Left cardiac atrium (tissue), 4 donors: ENCODE data around the gene C16orf82. TPM values are rescaled to one million over a fixed set of nuclear protein-coding genes. Genes with fewer than 3 reads are reported as not detected.

Experiments
- ATAC-seq, 2 donors: fragments of 200-7000 bp; cut with Tn5 transposase; one replicate each; pipeline ENCODE4 v1.9.1; 2020; ENCODE audit warnings: mild to moderate bottlenecking in 2 of 2, moderate library complexity in 2 of 2
- DNase-seq: peaks from one replicate; pipeline ENCODE4 v3.0.0-alpha.2; 2020
- intact Hi-C, 2 donors: fragments of 100-400 bp; cut with DNase I; formaldehyde crosslinking; loops; one replicate each; pipeline versions ENCODE4 v1.14.1 to v1.15.1; 2022 to 2023
- total RNA-seq, 2 donors: library from RNA; stranded (reverse); fragmentation: NEBNext Ultra II Directional; extraction: Animal tissue kit (Norgen Biotek cat#: 25700); gene quantifications; one replicate each; pipeline ENCODE4 v1.2.1, GENCODE V29; 2021
- donor health status: DM: no; HTN: yes; CAD: no.
- donor health status: DM: no; HTN: yes; CAD: no; lungs with severe emphysema.
- donor health status: DM: yes; HTN: yes; CAD: no.
- donor health status: Dilated cardiomyopathy.

The C16orf82 gene
- total RNA-seq, 2 donors from 2014 or later = not detected

DNA sequence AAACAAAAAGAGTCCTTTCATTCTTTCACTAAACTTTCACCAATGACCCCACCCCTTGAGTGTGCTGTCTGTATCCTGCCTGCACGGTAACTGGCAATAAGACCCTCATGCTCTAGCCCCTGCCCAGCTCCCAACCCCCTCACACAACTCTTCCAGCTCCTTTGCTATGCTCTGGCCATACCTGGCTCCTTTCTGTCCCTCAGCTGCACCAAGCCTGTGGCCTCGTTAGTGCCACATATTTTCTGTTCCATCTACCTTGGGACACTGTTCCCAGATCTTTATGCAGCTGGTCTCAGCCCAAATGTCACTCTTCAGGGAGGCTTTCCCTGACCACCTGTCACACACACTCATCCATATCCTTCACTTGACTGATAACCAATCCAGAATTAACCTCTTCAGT is 47.3 kb downstream of the C16orf82 start:
- ATAC-seq = no peak
- intact Hi-C loops = no loop called here
- DNase-seq = no peak

DNA sequence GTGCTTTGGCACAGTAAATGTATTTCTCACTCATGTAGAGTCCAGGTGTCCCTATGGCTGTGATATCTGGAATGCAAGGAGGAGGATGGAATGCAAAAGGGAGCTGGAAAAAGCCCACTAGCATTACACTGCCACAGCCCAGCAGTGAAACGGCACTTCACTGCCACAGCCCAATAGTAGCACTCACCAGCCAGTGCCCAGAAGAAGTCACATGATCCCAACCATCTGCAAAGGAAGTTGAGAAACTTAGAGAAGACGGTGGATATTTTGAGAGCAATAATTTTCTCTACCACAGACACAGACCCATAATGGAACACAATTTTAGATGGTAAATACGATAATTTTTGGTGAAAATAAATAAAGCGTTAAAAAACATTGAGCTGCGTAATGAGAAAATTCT is 51.8 kb downstream of the C16orf82 start:
- no peak for ATAC-seq
- intact Hi-C loops = no loop called here

More for the DNA sequence above, 51.8 kb downstream of the C16orf82 start:
- DNase-seq = no peak

Other genes starting within 250 kb of the C16orf82 start
- 1 to 10 TPM; 3.0 to 4.2 TPM for gene KDM8, start 136.6 kb downstream of the C16orf82 start, total RNA-seq
- gene NSMCE1, start 201.8 kb downstream of the C16orf82 start, total RNA-seq = 10 to 100 TPM; 31.5 to 32.6 TPM
- 10 to 100 TPM; 19.8 to 56.8 TPM for gene IL4R, start 247.0 kb downstream of the C16orf82 start, total RNA-seq